ENCODE measurements around the gene LACRT. TPM values are rescaled to one million over a fixed set of nuclear protein-coding genes. Genes with fewer than 3 reads are reported as not detected.

The LACRT gene
- total RNA-seq, 2 donors from 2014 or later: not detected

DNA sequence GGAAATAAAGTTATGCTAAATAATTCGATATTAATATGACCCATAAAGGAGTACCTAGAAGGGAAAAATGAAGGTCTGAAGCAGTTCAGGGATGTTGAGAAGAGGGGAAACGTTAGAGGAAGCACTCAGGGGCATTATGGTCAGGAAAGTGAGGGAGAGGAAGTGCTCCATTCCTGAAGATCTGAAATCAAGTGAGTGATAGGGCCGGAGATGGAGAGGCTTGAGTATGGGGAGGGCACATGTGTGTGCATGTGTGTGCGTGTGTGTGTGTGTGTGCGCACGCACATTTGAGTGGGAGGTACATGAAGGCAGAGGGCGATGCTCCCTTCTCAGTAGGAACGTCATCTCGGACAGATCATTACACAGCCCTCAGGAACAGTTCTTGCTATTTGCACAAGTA is 18.3 kb upstream of the LACRT start:
- TF ChIP-seq, protein P1, sequence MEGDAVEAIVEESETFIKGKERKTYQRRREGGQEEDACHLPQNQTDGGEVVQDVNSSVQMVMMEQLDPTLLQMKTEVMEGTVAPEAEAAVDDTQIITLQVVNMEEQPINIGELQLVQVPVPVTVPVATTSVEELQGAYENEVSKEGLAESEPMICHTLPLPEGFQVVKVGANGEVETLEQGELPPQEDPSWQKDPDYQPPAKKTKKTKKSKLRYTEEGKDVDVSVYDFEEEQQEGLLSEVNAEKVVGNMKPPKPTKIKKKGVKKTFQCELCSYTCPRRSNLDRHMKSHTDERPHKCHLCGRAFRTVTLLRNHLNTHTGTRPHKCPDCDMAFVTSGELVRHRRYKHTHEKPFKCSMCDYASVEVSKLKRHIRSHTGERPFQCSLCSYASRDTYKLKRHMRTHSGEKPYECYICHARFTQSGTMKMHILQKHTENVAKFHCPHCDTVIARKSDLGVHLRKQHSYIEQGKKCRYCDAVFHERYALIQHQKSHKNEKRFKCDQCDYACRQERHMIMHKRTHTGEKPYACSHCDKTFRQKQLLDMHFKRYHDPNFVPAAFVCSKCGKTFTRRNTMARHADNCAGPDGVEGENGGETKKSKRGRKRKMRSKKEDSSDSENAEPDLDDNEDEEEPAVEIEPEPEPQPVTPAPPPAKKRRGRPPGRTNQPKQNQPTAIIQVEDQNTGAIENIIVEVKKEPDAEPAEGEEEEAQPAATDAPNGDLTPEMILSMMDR (IDR thresholded peaks at IDR 0.05): no peak
- TF ChIP-seq POLR2A (IDR thresholded peaks at IDR 0.05): no peak
- Histone ChIP-seq H3K27me3 (no peaks in the 10 kb centered on the region), H3K4me1 (no peaks in the 10 kb centered on the region), H3K4me3 (no peak overlapping the region), H3K27ac (no peak overlapping the region), H3K9me3 (no peaks in the 10 kb centered on the region), H3K36me3 (replicated peaks in 1 of 2; ENCODE audit: insufficient read depth in 1 of 2, low read depth in 2 of 2) (no peaks in the 10 kb centered on the region)
- intact Hi-C loops (cut with DNase I): no loop called here
- whole genome bisulfite sequencing, 2 donors: 49 to 77% methylated on average over 9 of the region's 9 CpGs
- DNase-seq (no peak), ATAC-seq (no peak)

DNA sequence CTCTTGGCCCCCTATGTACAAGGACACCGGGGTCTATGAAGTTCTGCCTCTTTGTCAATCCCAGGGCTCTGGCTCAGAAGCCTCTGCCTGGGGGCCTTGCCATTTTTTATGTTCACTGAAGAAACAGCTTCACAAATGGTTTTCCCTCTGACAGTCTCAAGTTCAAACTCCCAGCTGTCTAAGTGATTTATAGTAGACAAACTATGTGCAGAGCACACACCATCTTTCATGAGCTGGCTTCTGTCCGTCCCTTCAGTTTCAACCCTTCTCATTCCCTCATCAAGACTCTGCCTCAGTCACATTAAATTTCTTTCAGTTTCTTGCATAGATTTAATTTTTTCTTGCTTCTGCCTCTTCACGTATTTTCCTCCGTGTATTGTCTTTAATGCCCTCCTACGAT is 16.2 kb upstream of the LACRT start:
- DNase-seq (no peak), ATAC-seq (no peak)
- no peaks in the 10 kb centered on the region for H3K9me3 ChIP-seq
- no peak overlapping the region for H3K4me3 ChIP-seq
- H3K27ac ChIP-seq: no peak overlapping the region
- WGBS, 2 donors: 75% methylated on average over 5 of the region's 5 CpGs
- H3K27me3 ChIP-seq: no peaks in the 10 kb centered on the region
- no peaks in the 10 kb centered on the region for H3K4me1 ChIP-seq
- no peaks in the 10 kb centered on the region for H3K36me3 ChIP-seq (replicated peaks in 1 of 2; ENCODE audit: insufficient read depth in 1 of 2, low read depth in 2 of 2)
- TF ChIP-seq, protein P1 (IDR thresholded peaks at IDR 0.05): no peak
- no peak for TF ChIP-seq POLR2A (IDR thresholded peaks at IDR 0.05)
- intact Hi-C loops (cut with DNase I): no loop called here

DNA sequence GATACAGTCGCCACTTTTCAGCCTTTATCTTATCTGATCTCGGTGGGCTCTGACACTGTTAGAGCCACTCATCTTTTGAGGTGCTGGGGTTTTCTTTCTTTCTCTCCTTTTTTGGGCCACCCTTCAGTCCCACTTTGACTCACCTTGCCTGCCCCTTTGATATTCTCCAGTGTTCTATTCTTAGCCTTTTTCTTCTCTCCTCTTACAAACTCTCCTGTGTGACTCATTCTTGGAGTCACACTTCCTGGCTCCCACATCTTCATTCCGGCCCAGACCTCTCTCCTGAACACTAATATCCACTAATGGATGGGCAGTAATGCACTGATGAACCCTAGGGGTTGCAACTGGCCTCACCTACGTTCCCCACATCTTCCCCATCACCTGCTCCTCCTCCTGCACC is 15.7 kb upstream of the LACRT start:
- no peak overlapping the region for H3K27ac ChIP-seq
- DNase-seq: no peak
- no peak overlapping the region for H3K4me3 ChIP-seq
- H3K9me3 ChIP-seq: no peaks in the 10 kb centered on the region
- H3K27me3 ChIP-seq: no peaks in the 10 kb centered on the region
- no peaks in the 10 kb centered on the region for H3K36me3 ChIP-seq (replicated peaks in 1 of 2; ENCODE audit: insufficient read depth in 1 of 2, low read depth in 2 of 2)
- no peak for ATAC-seq
- H3K4me1 ChIP-seq: no peaks in the 10 kb centered on the region
- WGBS, 2 donors: 30 to 47% methylated on average over 4 of the region's 4 CpGs
- intact Hi-C loops (cut with DNase I): no loop called here
- no peak for TF ChIP-seq POLR2A (IDR thresholded peaks at IDR 0.05)

DNA sequence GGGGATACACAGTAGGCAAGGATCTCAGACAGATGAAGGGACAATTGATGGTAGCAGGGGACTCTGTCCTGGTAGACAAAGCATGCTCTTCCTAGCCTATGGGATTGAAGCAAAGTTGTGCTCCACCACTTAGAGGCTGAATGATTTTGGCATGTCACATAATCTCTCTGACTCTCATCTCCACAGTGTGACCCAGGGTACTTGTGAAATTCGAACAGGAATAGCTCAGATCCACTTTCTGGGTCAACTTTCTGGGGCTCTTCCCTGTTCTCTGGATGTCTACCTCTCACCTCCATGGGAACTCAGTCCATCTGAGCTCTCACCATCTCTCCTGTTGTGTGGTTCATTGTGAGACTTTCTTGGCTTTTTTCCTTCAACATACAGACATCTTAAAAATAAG is 15.1 kb upstream of the LACRT start:
- Histone ChIP-seq H3K27ac (no peak overlapping the region), H3K9me3 (no peaks in the 10 kb centered on the region), H3K4me1 (no peaks in the 10 kb centered on the region), H3K27me3 (no peaks in the 10 kb centered on the region), H3K4me3 (no peak overlapping the region), H3K36me3 (replicated peaks in 1 of 2; ENCODE audit: insufficient read depth in 1 of 2, low read depth in 2 of 2) (no peaks in the 10 kb centered on the region)
- DNase-seq (no peak), ATAC-seq (no peak)
- TF ChIP-seq, protein P1 (IDR thresholded peaks at IDR 0.05): no peak
- no peak for TF ChIP-seq POLR2A (IDR thresholded peaks at IDR 0.05)
- 40 to 50% methylated on average over 1 of the region's 1 CpG for WGBS, 2 donors
- intact Hi-C loops (cut with DNase I): no loop called here

DNA sequence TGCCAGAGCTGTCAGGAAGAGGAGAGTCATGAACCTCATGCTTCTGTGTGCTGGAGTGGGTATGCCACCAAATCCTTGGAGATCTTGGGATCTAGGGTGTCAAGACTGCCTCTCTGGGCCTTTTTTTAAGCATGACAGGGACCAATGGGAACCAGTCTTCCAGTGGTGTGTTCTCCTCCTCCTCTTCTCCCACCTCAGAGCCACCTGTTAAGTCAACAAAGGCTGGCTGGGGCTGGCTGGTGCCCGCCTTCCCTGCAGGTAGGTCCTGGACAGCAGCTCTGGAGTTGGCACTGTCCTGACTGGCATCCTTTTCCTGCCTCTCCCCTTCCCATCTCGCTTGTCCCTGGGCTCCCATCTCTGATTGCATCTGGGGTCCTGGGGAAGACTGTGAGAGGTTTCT is 13.6 kb upstream of the LACRT start, which contains the start of gene DCD:
TSS of gene DCD (minus strand) at position 101 of the 400 bp plus-strand sequence. CDS start at position 39, 62 bp downstream.
- Histone ChIP-seq H3K36me3 (replicated peaks in 1 of 2; ENCODE audit: insufficient read depth in 1 of 2, low read depth in 2 of 2) (no peaks in the 10 kb centered on the region), H3K9me3 (no peaks in the 10 kb centered on the region), H3K27ac (no peak within 1 kb of the TSS), H3K4me3 (no peak within 1 kb of the TSS), H3K27me3 (no peaks in the 10 kb centered on the region), H3K4me1 (no peaks in the 10 kb centered on the region)
- TF ChIP-seq, protein P1 (IDR thresholded peaks at IDR 0.05): no peak
- no peak for TF ChIP-seq POLR2A (IDR thresholded peaks at IDR 0.05)
- no peak for DNase-seq
- ATAC-seq: no peak
- 80 to 95% methylated on average over 2 of the region's 2 CpGs for WGBS, 2 donors
- intact Hi-C loops (cut with DNase I): no loop called here

Data from body of pancreas (tissue), 4 donors.